Measurements from ENCODE around the gene MTTP.

Gene MTTP

GRCh38 chr4:99670409-99671073, 95.9 kb downstream of the MTTP start:
- no peak for DNase-seq (ENCODE audit: low read depth)

Measured in activated T-cell treated with anti-CD3 and anti-CD28 coated beads for 24 hours (primary cell).